HG02678 (cell line): ENCODE results near the gene ATP8A1.
"Not testable (repeated sequence)": the region's sequence is repeated elsewhere in the genome, so short reads cannot be mapped to it uniquely, and the experiment has no call there.

Experiments used
- ATAC-seq: cut with Tn5 transposase; IDR thresholded peaks from one replicate; pipeline ENCODE4 v1.9.1; 2021; ENCODE audit warnings: mild to moderate bottlenecking, moderate library complexity; ENCODE audit not compliant: unreplicated experiment

The ATP8A1 gene

GRCh38 chr4:42656944-42657792 lies at the start of gene ATP8A1:
ATP8A1 (minus strand) TSS chr4:42657105; CDS start chr4:42656873, 232 bp downstream.
- ATAC-seq = peak; percentile 73

GRCh38 chr4:42706086-42706485 lies 49.2 kb upstream of the ATP8A1 start:
- ATAC-seq = no peak

- ATAC-seq = no peak
These were observed 46.9 kb upstream of the ATP8A1 start for GRCh38 chr4:42703813-42704212.

GRCh38 chr4:42702895-42703294 lies 46.0 kb upstream of the ATP8A1 start:
- no peak for ATAC-seq

GRCh38 chr4:42701780-42702179 lies 44.9 kb upstream of the ATP8A1 start:
- ATAC-seq = not testable (repeated sequence)

- ATAC-seq = no peak
These were observed 33.6 kb upstream of the ATP8A1 start for GRCh38 chr4:42690537-42690936.

GRCh38 chr4:42683393-42683792 lies 26.5 kb upstream of the ATP8A1 start:
- no peak for ATAC-seq

GRCh38 chr4:42678512-42678911 lies 21.6 kb upstream of the ATP8A1 start:
- ATAC-seq = no peak

- no peak for ATAC-seq
These were observed 19.4 kb upstream of the ATP8A1 start for GRCh38 chr4:42676066-42676951.

- no peak for ATAC-seq
These were observed 16.1 kb upstream of the ATP8A1 start for GRCh38 chr4:42673082-42673425.

- ATAC-seq = no peak
These were observed 15.6 kb upstream of the ATP8A1 start for GRCh38 chr4:42672359-42673081.

GRCh38 chr4:42671431-42672194 lies 14.7 kb upstream of the ATP8A1 start:
- ATAC-seq = peak; percentile 79

- ATAC-seq = no peak
These were observed 1.4 kb upstream of the ATP8A1 start for GRCh38 chr4:42658261-42658660.

- no peak for ATAC-seq
These were observed 294 bp downstream of the ATP8A1 start for GRCh38 chr4:42656679-42656943.

- peak; percentile 27 for ATAC-seq
These were observed 805 bp downstream of the ATP8A1 start for GRCh38 chr4:42655921-42656678.

- no peak for ATAC-seq
These were observed 1.7 kb downstream of the ATP8A1 start for GRCh38 chr4:42655269-42655637.

- peak; percentile 11 for ATAC-seq
These were observed 2.2 kb downstream of the ATP8A1 start for GRCh38 chr4:42654631-42655268.

GRCh38 chr4:42653626-42654560 lies 3.0 kb downstream of the ATP8A1 start:
- no peak for ATAC-seq
